Measurements from ENCODE around the gene TUBA4A. TPM values are rescaled to one million over a fixed set of nuclear protein-coding genes. Genes with fewer than 3 reads are reported as not detected.
A peak's percentile ranks its signal among the peaks of the same experiment; 100 is the strongest.

The TUBA4A gene
- total and polyA plus RNA-seq, 3 donors from 2014 or later = 27.0 to 90.0 (median 47.6) TPM

DNA sequence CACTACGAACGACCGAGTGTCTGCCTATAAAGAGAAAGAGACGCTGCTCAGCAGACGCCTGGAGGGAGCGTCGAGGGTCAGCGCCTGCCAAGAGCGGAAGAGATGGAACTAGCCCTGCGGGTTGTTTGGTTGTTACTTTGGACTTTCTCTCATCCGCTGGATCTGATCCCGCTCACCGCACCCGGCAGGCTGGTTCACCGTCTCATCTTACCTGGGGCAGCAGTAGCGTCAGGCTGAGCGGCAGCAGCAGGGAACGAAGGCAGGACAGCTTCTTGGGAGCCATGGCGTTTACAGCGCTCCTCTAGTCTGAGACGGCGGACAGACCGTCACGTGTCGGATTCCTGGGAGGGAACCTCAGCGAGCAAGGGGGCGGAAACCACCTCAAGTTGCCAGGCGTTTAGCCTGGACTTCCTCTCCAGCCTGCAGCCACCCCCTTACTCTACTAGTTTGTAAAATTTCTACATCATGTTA, 10.4 kb downstream of the TUBA4A start:
- 28 to 34% methylated on average over 17 to 28 of the region's 28 CpGs for WGBS, 2 donors
- no peaks in the 10 kb centered on the region for H3K9me3 ChIP-seq
- intact Hi-C loops (cut with DNase I; ENCODE audit: low total_unique reads) = no loop called here
- H3K4me1 ChIP-seq = peaks cover 11% of the 10 kb centered on the region
- no peak overlapping the region for H3K27ac ChIP-seq
- H3K36me3 ChIP-seq (ENCODE audit: low read depth, missing control alignments) = no peaks in the 10 kb centered on the region
- H3K27me3 ChIP-seq = no peaks in the 10 kb centered on the region
- peak; percentile 46 for DNase-seq
- peak overlapping the region; percentile 24 to 54 for H3K4me3 ChIP-seq
- TF ChIP-seq POLR2A (IDR thresholded peaks at IDR 0.05) = no peak
- no peak for TF ChIP-seq CTCF (IDR thresholded peaks at IDR 0.05)

GRCh38 chr2:219234331-219234730, 19.4 kb downstream of the TUBA4A start:
- intact Hi-C loops (cut with DNase I; ENCODE audit: low total_unique reads) = no loop called here
- H3K4me3 ChIP-seq = no peak overlapping the region
- 86 to 89% methylated on average over 3 of the region's 3 CpGs for WGBS, 2 donors

GRCh38 chr2:219230059-219230540, 23.6 kb downstream of the TUBA4A start:
- peak; percentile 60 for DNase-seq
- Histone ChIP-seq H3K4me3 (peak overlapping the region; percentile 85 to 87), H3K36me3 (ENCODE audit: low read depth, missing control alignments) (no peaks in the 10 kb centered on the region), H3K9me3 (no peaks in the 10 kb centered on the region), H3K27ac (peak overlapping the region; percentile 95 to 97), H3K27me3 (no peaks in the 10 kb centered on the region), H3K4me1 (peaks cover 16% of the 10 kb centered on the region)
- intact Hi-C loops (cut with DNase I; ENCODE audit: low total_unique reads) = no loop called here
- WGBS, 2 donors = 0% methylated on average over 11 to 24 of the region's 24 CpGs
- TF ChIP-seq CTCF (IDR thresholded peaks at IDR 0.05) (no peak), POLR2A (IDR thresholded peaks at IDR 0.05) (no peak)

More at GRCh38 chr2:219234331-219234730, 19.4 kb downstream of the TUBA4A start:
- Histone ChIP-seq H3K27ac (no peak overlapping the region), H3K36me3 (ENCODE audit: low read depth, missing control alignments) (no peaks in the 10 kb centered on the region), H3K27me3 (no peaks in the 10 kb centered on the region), H3K4me1 (peaks cover 6% of the 10 kb centered on the region), H3K9me3 (no peaks in the 10 kb centered on the region)
- DNase-seq = no peak
- no peak for TF ChIP-seq CTCF (IDR thresholded peaks at IDR 0.05)
- no peak for TF ChIP-seq POLR2A (IDR thresholded peaks at IDR 0.05)

DNA sequence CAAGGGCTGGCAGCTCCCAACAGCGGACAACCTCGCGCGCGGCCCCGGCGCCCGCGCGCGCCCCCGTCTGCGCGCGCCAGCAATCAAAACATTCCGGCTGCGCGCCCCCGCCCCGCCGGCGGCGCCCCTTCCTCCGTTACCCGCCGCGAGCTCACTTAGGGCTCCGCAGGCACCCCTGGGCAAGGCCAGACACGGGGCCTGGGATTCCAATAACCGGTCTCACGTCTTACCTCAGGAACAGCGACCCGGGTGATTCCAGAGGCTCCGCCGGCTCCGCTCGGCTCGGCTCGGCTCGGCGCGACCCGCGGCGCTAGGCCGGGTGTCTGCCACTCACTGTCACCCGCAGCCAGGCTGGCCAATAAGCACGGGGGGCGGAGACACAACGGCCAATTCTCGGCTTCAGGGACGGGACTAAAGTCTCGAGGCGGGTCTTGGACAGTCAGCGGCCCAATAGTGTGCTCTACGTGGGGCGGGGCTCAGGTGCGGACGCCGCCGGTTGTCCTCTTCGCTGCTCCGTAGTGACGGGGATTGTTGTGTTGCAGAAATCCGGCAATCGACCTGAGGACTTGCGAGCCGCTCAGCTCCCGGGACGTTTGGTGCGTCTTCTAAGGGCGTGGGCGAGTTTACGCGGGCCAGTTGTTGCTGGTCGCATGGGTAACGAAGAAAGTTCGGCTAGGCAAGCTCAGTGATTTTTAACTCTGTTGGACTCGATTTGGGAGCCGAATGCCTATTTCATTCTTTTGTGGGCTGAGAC, 24.2 kb downstream of the TUBA4A start, which contains the start of the genes ANKZF1 and ATG9A:
Gene ANKZF1 (plus strand): TSS at position 502 of the 754 bp plus-strand sequence. CDS start 452 bp downstream, outside the sequence.
Gene ATG9A (minus strand): TSS at position 332 of the 754 bp plus-strand sequence. CDS start 1,612 bp downstream, outside the sequence.
- Histone ChIP-seq H3K36me3 (ENCODE audit: low read depth, missing control alignments) (no peaks in the 10 kb centered on the region), H3K9me3 (no peaks in the 10 kb centered on the region), H3K4me3 (peak within 1 kb of the TSS; percentile 85 to 87), H3K27me3 (no peaks in the 10 kb centered on the region), H3K4me1 (peaks cover 16% of the 10 kb centered on the region), H3K27ac (peak within 1 kb of the TSS; percentile 95 to 97)
- 0% methylated on average over 11 to 75 of the region's 80 CpGs for WGBS, 2 donors
- TF ChIP-seq POLR2A (IDR thresholded peaks at IDR 0.05) (no peak), CTCF (IDR thresholded peaks at IDR 0.05) (no peak)
- DNase-seq = peak; percentile 100
- intact Hi-C loops (cut with DNase I; ENCODE audit: low total_unique reads) = no loop called here

All from testis (tissue), 3 donors.